Mucosa of descending colon (tissue), 3 donors: ENCODE data around the gene CYP2R1. TPM values are rescaled to one million over a fixed set of nuclear protein-coding genes. Genes with fewer than 3 reads are reported as not detected.
"Not testable (repeated sequence)": the region's sequence is repeated elsewhere in the genome, so short reads cannot be mapped to it uniquely, and the experiment has no call there.

Experiments
- ATAC-seq: fragments of 200-7000 bp; cut with Tn5 transposase; one replicate; pipeline ENCODE4 v1.9.1; 2020; ENCODE audit warnings: mild to moderate bottlenecking, moderate library complexity
- DNase-seq, 3 donors: peaks; one replicate each; pipeline ENCODE4 v3.0.0-alpha.2; 2020
- H3K36me3 ChIP-seq: fragments of 200-600 bp; one replicate; pipeline ENCODE4 v1.8.0; 2021; ENCODE audit warnings: low read depth, mild to moderate bottlenecking
- H3K4me1 ChIP-seq: fragments of 200-600 bp; one replicate; pipeline ENCODE4 v1.8.0; 2021; ENCODE audit warnings: low read depth, mild to moderate bottlenecking
- H3K4me3 ChIP-seq: fragments of 200-600 bp; one replicate; pipeline ENCODE4 v1.8.0; 2021; ENCODE audit warnings: mild to moderate bottlenecking
- H3K9me3 ChIP-seq: fragments of 200-600 bp; one replicate; pipeline ENCODE4 v1.8.0; 2021; ENCODE audit warnings: mild to moderate bottlenecking
- CTCF ChIP-seq: fragments of 200-600 bp; IDR thresholded peaks from one replicate; pipeline ENCODE4 v1.8.0; 2022; ENCODE audit warnings: antibody characterized with exemption, mild to moderate bottlenecking
- intact Hi-C, 2 donors: fragments of 100-400 bp; cut with DNase I in 1 of 2; cut with micrococcal nuclease in 1 of 2; formaldehyde crosslinking; loops; one replicate each; pipeline versions ENCODE4 v1.11.0 to v1.11.1; 2022; cut with DNase I, micrococcal nuclease
- total RNA-seq, 3 donors: library from RNA; stranded (reverse); fragmentation: NEBNext Ultra II Directional in 2 of 3; extraction: Animal tissue kit (Norgen Biotek cat#: 25700) in 2 of 3; gene quantifications; one replicate each; pipeline versions ENCODE4 v1.2.1 to v1.2.4, GENCODE V29; 2021 to 2023
- donor health status: DM: no; HTN: no; CAD: no; lungs with moderate emphysema.
- donor health status: DM: no; HTN: no; CAD: no.
- donor health status: DM: no; HTN: yes; CAD: no.

Gene CYP2R1
- total RNA-seq, 3 donors from 2014 or later = 11.7 to 23.9 (median 15.5) TPM

- no peak for TF ChIP-seq CTCF
- ATAC-seq = peak; percentile 86
- intact Hi-C loops = no loop called here
- Histone ChIP-seq H3K9me3 (no peaks in the 10 kb centered on the region), H3K36me3 (no peaks in the 10 kb centered on the region), H3K4me1 (peaks cover 25% of the 10 kb centered on the region), H3K4me3 (peak overlapping the region; percentile 45)
- DNase-seq = peak; percentile 90 to 95 (median 94)
These were observed 642 bp downstream of the CYP2R1 start for GRCh38 chr11:14891143-14892035.

GRCh38 chr11:14886513-14886912 is 5.5 kb downstream of the CYP2R1 start:
- ATAC-seq (peak; percentile 59), DNase-seq (no peak)
- Histone ChIP-seq H3K4me1 (peaks cover 25% of the 10 kb centered on the region), H3K36me3 (no peaks in the 10 kb centered on the region), H3K4me3 (no peak overlapping the region), H3K9me3 (no peaks in the 10 kb centered on the region)
- TF ChIP-seq CTCF = no peak
- intact Hi-C loops = no loop called here

GRCh38 chr11:14884667-14885273 is 7.3 kb downstream of the CYP2R1 start:
- H3K36me3 ChIP-seq = no peaks in the 10 kb centered on the region
- TF ChIP-seq CTCF = no peak
- no peaks in the 10 kb centered on the region for H3K9me3 ChIP-seq
- intact Hi-C loops = no loop called here
- ATAC-seq (no peak), DNase-seq (no peak)
- peaks cover 25% of the 10 kb centered on the region for H3K4me1 ChIP-seq
- H3K4me3 ChIP-seq = no peak overlapping the region

- H3K36me3 ChIP-seq, ATAC-seq, DNase-seq, H3K9me3 ChIP-seq, H3K4me3 ChIP-seq, intact Hi-C loops: not testable (repeated sequence)
- H3K4me1 ChIP-seq = peaks cover 19% of the 10 kb centered on the region
These were observed 8.3 kb downstream of the CYP2R1 start for GRCh38 chr11:14883683-14884082.

- Histone ChIP-seq H3K4me1 (peaks cover 11% of the 10 kb centered on the region), H3K9me3 (no peaks in the 10 kb centered on the region), H3K36me3 (no peaks in the 10 kb centered on the region), H3K4me3 (no peak overlapping the region)
- ATAC-seq (no peak), DNase-seq (no peak)
- TF ChIP-seq CTCF = no peak
- intact Hi-C loops = no loop called here
These were observed 9.8 kb downstream of the CYP2R1 start for GRCh38 chr11:14882196-14882595.

GRCh38 chr11:14881576-14882193 is 10.3 kb downstream of the CYP2R1 start:
- Histone ChIP-seq H3K36me3 (no peaks in the 10 kb centered on the region), H3K4me3 (no peak overlapping the region), H3K4me1 (peaks cover 6% of the 10 kb centered on the region), H3K9me3 (no peaks in the 10 kb centered on the region)
- no peak for DNase-seq
- no peak for TF ChIP-seq CTCF
- ATAC-seq = no peak
- intact Hi-C loops = no loop called here
